Right atrium auricular region (tissue), 2 donors: ENCODE measurements around the gene MLIP. TPM values are rescaled to one million over a fixed set of nuclear protein-coding genes. Genes with fewer than 3 reads are reported as not detected.

Experiments used
- DNase-seq: peaks from one replicate; pipeline ENCODE4 v3.0.0-alpha.2; 2019; ENCODE audit warnings: low spot score
- H3K27ac ChIP-seq, 2 donors: fragments of 200-600 bp; sonication (generic); 1 replicate in 1 of 2; 2 replicates in 1 of 2; pipeline ENCODE4 v1.5.1; 2016 to 2019
- H3K27me3 ChIP-seq, 2 donors: fragments of 200-600 bp; sonication (generic); one replicate each; pipeline versions ENCODE4 v1.5.1 to v1.6.0; 2017 to 2019
- H3K36me3 ChIP-seq: fragments of 200-600 bp; sonication (generic); one replicate; pipeline ENCODE4 v1.5.1; 2016
- H3K4me1 ChIP-seq, 2 donors: fragments of 200-600 bp; sonication (generic); one replicate each; pipeline versions ENCODE4 v1.5.1 to v1.6.0; 2017 to 2019
- H3K4me3 ChIP-seq, 2 donors: fragments of 200-600 bp; sonication (generic); 1 replicate in 1 of 2; 2 replicates in 1 of 2; pipeline ENCODE4 v1.5.1; 2017 to 2019; ENCODE audit warnings: mild to moderate bottlenecking in 1 of 2, moderate library complexity in 1 of 2
- H3K9me3 ChIP-seq, 2 donors: fragments of 200-600 bp; sonication (generic); one replicate each; pipeline ENCODE4 v1.5.1; 2019
- CTCF ChIP-seq, 2 donors: fragments of 200-600 bp; sonication (generic); IDR thresholded peaks; one replicate each; pipeline ENCODE4 v1.5.1; 2019; ENCODE audit warnings: antibody characterized with exemption in 2 of 2
- total RNA-seq, 2 donors: library from RNA; depleted of rRNA; stranded (reverse); fragments of >200 nt; gene quantifications; one replicate each; pipeline ENCODE4 v1.1.0, GENCODE V29; 2016

Gene MLIP
- total RNA-seq, 2 donors from 2014 or later, result 170 to 262 TPM

GRCh38 chr6:54107470-54108090 lies 3.7 kb upstream of the MLIP start:
- Histone ChIP-seq H3K27me3 (no peaks in the 10 kb centered on the region), H3K27ac (peak overlapping the region; percentile 53 to 66), H3K4me3 (no peak overlapping the region), H3K9me3 (no peaks in the 10 kb centered on the region), H3K36me3 (no peaks in the 10 kb centered on the region), H3K4me1 (peaks cover 0 to 59% of the 10 kb centered on the region in 2 donors)
- no peak for DNase-seq
- TF ChIP-seq CTCF (IDR thresholded peaks at IDR 0.05), result no peak

- TF ChIP-seq CTCF (IDR thresholded peaks at IDR 0.05), result no peak
- Histone ChIP-seq H3K4me3 (no peak overlapping the region), H3K27me3 (no peaks in the 10 kb centered on the region), H3K4me1 (peaks cover 0 to 58% of the 10 kb centered on the region in 2 donors), H3K9me3 (no peaks in the 10 kb centered on the region), H3K36me3 (no peaks in the 10 kb centered on the region), H3K27ac (peak overlapping the region; percentile 24 to 66)
- no peak for DNase-seq
Observed at GRCh38 chr6:54108271-54108670, 3.0 kb upstream of the MLIP start.

DNA sequence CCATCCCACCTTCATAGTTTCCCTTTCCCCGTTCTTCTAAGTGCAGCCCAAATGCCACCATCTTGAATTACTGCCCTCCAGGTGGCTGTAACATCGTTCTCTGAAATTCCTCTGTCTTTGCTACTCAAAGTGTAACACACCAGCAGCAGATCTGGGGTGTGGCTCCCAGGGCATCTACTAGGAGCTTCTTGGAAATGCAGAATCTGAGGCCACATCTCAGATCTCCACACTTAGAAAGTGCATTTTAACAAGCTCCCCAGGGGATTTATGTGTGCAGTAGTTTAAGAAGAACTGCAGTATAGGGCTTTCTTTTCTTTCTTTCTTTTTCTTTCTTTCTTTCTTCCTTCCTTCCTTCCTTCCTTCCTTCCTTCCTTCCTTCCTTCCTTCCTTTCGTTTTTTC lies 1.7 kb upstream of the MLIP start:
- Histone ChIP-seq H3K9me3 (no peaks in the 10 kb centered on the region), H3K27ac (no peak overlapping the region), H3K27me3 (no peaks in the 10 kb centered on the region), H3K4me3 (no peak overlapping the region), H3K4me1 (peaks cover 0 to 57% of the 10 kb centered on the region in 2 donors), H3K36me3 (no peaks in the 10 kb centered on the region)
- DNase-seq, result no peak
- no peak for TF ChIP-seq CTCF (IDR thresholded peaks at IDR 0.05)

DNA sequence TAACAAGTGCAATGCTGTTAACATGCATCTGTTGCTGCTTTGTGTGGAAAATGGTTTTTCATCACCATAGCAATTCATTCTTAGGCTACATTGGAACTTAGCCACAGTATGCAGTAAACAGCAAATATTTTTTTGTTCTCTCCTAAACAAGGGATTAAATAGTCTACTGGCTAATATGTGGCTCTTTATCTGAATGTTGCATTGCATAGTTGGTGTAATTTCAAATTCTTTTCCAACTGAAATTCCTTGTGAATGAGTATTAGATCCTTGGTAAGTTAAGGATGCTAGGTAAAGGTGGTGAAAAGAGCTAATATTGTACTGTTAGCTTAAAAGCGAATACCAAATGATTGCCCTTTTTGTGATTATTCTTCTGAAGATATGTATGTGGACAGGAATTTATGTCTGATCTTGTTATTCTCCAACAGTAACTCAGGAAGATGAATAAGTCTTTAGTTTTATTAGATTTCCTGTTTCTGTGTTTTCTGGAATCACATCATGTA lies 958 bp downstream of the MLIP start:
- no peak for TF ChIP-seq CTCF (IDR thresholded peaks at IDR 0.05)
- DNase-seq, result no peak
- Histone ChIP-seq H3K9me3 (no peaks in the 10 kb centered on the region), H3K4me3 (no peak overlapping the region), H3K27ac (no peak overlapping the region), H3K27me3 (no peaks in the 10 kb centered on the region), H3K36me3 (no peaks in the 10 kb centered on the region), H3K4me1 (peaks cover 0 to 39% of the 10 kb centered on the region in 2 donors)

GRCh38 chr6:54114991-54115390 lies 3.7 kb downstream of the MLIP start:
- Histone ChIP-seq H3K27me3 (no peaks in the 10 kb centered on the region), H3K36me3 (no peaks in the 10 kb centered on the region), H3K27ac (no peak overlapping the region), H3K4me3 (no peak overlapping the region), H3K4me1 (peaks cover 0 to 25% of the 10 kb centered on the region in 2 donors), H3K9me3 (no peaks in the 10 kb centered on the region)
- no peak for DNase-seq
- TF ChIP-seq CTCF (IDR thresholded peaks at IDR 0.05), result no peak

GRCh38 chr6:54115966-54116365 lies 4.7 kb downstream of the MLIP start:
- Histone ChIP-seq H3K4me3 (no peak overlapping the region), H3K4me1 (peaks cover 0 to 15% of the 10 kb centered on the region in 2 donors), H3K27ac (no peak overlapping the region), H3K9me3 (no peaks in the 10 kb centered on the region), H3K27me3 (no peaks in the 10 kb centered on the region), H3K36me3 (no peaks in the 10 kb centered on the region)
- TF ChIP-seq CTCF (IDR thresholded peaks at IDR 0.05), result no peak
- DNase-seq, result no peak
